Activated CD4-positive, alpha-beta T cell treated with anti-CD3 and anti-CD28 coated beads, Interleukin-2, amount 50 U/mL, for 1 hour (primary cell): ENCODE data around the gene FOS.

ENCODE experiments used
- DNase-seq: peaks from one replicate; pipeline ENCODE4 v3.0.0-alpha.2; 2020

Gene FOS

GRCh38 chr14:75322746-75323145, 44.1 kb downstream of the FOS start:
- no peak for DNase-seq

GRCh38 chr14:75323571-75323970, 44.9 kb downstream of the FOS start:
- no peak for DNase-seq

- DNase-seq, result no peak
Measured at GRCh38 chr14:75328558-75329155, 50.0 kb downstream of the FOS start.

GRCh38 chr14:75329369-75329768, 50.7 kb downstream of the FOS start:
- no peak for DNase-seq

- DNase-seq, result no peak
Measured at GRCh38 chr14:75331471-75331870, 52.8 kb downstream of the FOS start.
